ENCODE measurements around the gene SIAH1. TPM values are rescaled to one million over a fixed set of nuclear protein-coding genes. Genes with fewer than 3 reads are reported as not detected.

SIAH1 gene
- total and polyA plus RNA-seq, 10 of the 15 experiments (the other 5 are each of a cell fraction or from before 2014, with no cell fraction given): 5.1 to 21.1 (median 13.9) TPM

- TF ChIP-seq MTA2 (IDR thresholded peaks at IDR 0.05; ENCODE audit: low read depth): no peak
- no peak for TF ChIP-seq PAX8 (IDR thresholded peaks at IDR 0.05)
- TF ChIP-seq BACH1 (IDR thresholded peaks at IDR 0.05; ENCODE audit: borderline replicate concordance): no peak
- no peak for TF ChIP-seq NFYA (IDR thresholded peaks at IDR 0.05; ENCODE audit: borderline replicate concordance, low read depth, low read length)
- TF ChIP-seq IKZF2 (IDR thresholded peaks at IDR 0.05): 0 out of 4 replicates have a peak, but pooled peaks have one; percentile 13 to 20
- no peak for TF ChIP-seq MTA3 (IDR thresholded peaks at IDR 0.05; ENCODE audit: borderline replicate concordance, low read length)
- no peak for TF ChIP-seq SRF (IDR thresholded peaks at IDR 0.05; ENCODE audit: low read depth in 2 of 2, low read length in 2 of 2)
- no peak for TF ChIP-seq MAX (IDR thresholded peaks at IDR 0.05; ENCODE audit: low read depth, low read length)
- no peak for TF ChIP-seq SREBF2 (IDR thresholded peaks at IDR 0.05; ENCODE audit: low read length)
- no peak for TF ChIP-seq ZSCAN29 (IDR thresholded peaks at IDR 0.05)
- TF ChIP-seq ATF7 (IDR thresholded peaks at IDR 0.05; ENCODE audit: low read depth): no peak
- no peak for TF ChIP-seq FOS (IDR thresholded peaks at IDR 0.05; ENCODE audit: borderline replicate concordance, extremely low read depth, insufficient read length)
- TF ChIP-seq ZNF274 (IDR thresholded peaks at IDR 0.05; ENCODE audit: insufficient read depth, insufficient read length): no peak
- TF ChIP-seq CTCF (IDR thresholded peaks at IDR 0.05 in 2 of 3, conservative IDR thresholded peaks at IDR 0.05 in 1 of 3; ENCODE audit: control insufficient read depth in 2 of 3, extremely low read depth in 1 of 3, insufficient read depth in 1 of 3, low read depth in 3 of 3, low read length in 3 of 3): no peak
- TF ChIP-seq DPF2 (IDR thresholded peaks at IDR 0.05): no peak
- peak; percentile 69 for TF ChIP-seq RUNX3 (IDR thresholded peaks at IDR 0.05; ENCODE audit: low read length)
- no peak for TF ChIP-seq EGR1 (IDR thresholded peaks at IDR 0.05; ENCODE audit: borderline replicate concordance in 1 of 2, low read depth in 2 of 2, low read length in 2 of 2)
- TF ChIP-seq ZNF384 (IDR thresholded peaks at IDR 0.05; ENCODE audit: borderline replicate concordance, low read depth, low read length): 0 out of 2 replicates have a peak, but pooled peaks have one; percentile 10
- TF ChIP-seq SPI1 (IDR thresholded peaks at IDR 0.05; ENCODE audit: borderline replicate concordance, insufficient read depth, low read depth, low read length): 0 out of 2 replicates have a peak, but pooled peaks have one; percentile 3
- TF ChIP-seq RB1 (IDR thresholded peaks at IDR 0.05; ENCODE audit: borderline replicate concordance): no peak
Observed at GRCh38 chr16:48318630-48319029, 66.6 kb downstream of the SIAH1 start (continued).

Measured in GM12878 (cell line).